Stimulated activated naive CD4-positive, alpha-beta T cell treated with Interleukin-2 at 50 U/mL for 16 hours (primary cell): ENCODE measurements around the gene RNF43.

Source experiments
- DNase-seq: peaks from one replicate; lab custom pipeline; 2025; lab: John Stamatoyannopoulos, UW

The RNF43 gene

DNA sequence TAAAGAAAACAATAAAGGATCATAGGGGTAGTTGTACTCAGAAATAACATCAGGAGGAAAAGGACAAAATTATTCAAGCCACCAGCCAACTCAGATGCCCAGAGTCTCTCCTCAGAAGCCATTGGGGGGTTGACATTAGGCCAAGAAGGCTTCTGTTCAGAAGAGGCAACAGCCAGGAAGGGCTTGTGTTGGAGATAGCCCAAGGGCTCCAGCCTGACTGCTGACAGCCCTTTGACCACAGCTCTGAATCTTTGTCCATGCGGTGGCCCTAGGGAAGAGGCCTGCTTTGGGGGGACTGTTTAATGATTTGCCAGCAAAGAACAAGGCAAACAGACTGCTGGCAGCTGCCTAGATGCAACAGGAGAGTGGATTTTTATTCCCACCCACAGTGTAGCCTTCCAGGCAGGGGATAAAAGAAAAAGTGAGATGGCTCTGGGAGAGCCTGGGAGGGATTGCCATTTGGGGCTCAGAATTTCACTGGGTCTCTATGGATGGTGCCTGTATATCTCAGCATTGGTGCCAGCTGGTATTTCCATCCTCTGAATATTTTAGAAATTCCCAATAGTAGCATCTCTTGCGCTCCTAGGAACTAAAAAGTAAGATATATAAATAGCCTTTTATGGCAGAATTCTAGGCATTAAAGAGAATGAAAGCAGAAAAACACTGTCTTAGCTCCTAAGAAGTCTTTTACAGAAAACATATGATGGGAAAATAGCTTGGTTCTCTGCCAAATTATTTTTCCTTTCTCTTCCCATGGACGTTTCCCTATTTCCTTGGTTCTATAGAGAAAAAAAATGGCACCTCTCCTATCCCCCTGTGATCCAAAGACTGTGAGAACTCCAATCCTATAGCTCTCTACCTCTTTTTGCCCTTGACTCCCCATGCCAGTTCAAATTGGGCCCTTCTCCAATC, 36.0 kb downstream of the RNF43 start:
- no peak for DNase-seq

DNA sequence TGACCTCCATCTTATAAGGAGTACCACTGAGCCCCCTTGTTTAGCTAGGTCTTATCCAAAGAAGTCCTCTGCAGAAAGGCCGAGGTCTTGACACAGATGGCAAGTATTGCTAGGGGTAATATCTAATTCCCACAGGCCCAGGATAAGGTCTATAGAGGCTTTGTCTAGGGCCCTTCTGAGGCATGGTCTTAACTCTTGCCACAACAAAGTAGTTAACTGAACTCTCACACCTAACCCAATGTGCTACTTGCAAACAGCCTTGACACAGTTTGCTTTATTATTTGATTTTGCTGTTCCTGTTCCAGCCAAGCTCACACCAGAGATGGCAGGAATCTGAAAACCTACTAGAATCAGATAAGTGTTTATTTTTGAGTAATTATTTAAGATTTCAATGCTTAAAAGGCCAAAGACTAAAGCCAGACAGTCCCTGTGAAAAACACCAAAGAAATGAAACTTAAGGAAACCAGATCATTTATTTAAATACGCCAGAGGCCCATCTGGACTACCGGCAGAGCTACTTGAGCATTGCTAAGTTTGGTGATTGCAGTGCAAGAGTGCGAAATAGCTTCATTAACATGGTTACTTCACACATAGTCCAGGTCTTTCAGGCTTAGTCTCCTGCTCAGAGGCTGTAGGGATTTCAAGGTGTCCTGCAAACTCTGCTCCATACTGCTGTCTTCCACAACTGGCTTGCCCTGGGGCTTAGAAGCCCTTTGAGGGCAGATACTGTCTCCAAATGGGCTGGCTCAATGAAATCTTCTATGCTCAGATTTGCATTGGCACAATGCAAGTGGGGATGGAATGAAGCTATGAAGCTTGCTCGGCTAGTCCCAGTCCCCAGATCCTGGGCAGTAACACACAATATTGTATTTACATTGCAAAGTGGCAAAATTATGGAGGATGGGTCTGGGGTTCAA, 36.9 kb downstream of the RNF43 start:
- DNase-seq, result no peak

DNA sequence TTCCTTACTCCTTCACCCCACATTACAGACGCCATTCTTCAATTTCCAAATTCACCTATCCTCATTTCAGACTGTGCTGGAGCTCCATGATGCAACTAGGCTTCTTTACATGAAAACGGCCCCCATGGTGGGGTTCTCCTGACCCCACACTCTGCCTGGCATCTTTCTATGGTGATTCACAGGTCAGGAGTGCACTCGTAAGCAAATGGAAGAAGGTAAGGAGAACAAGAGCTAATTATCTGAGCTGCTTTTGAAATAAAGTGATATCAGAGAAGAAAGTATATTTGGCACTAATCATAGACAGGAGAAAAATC, 37.9 kb downstream of the RNF43 start:
- no peak for DNase-seq

- DNase-seq, result no peak
Measured at GRCh38 chr17:58378733-58379510, 38.4 kb downstream of the RNF43 start.

- no peak for DNase-seq
Measured at GRCh38 chr17:58377661-58378060, 39.7 kb downstream of the RNF43 start.

- DNase-seq, result no peak
Measured at GRCh38 chr17:58377093-58377601, 40.2 kb downstream of the RNF43 start.

DNA sequence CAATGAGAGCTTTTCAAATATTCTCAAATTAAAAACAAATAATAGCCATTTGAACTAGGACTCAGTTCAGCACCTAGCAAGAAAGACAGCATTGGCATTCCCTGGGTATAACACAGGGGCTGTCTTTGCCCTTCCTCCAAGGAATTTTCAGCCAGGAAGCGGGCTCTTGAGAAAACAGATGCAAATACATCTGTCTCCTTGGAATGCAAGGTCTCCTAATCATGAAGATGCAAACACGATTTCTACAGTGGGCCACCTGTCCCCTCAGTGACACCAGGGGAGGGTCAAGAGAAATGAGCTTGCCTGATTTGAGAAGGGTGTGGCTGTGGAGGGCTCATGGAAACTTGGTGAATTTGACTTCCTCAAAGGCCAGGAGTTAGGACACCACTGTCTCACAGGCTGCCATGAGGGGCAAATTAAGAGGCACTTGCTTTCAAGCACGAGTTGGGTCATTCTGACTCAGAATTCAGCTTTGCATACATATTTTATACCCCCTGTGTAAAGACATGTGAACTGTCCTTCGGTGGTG, 40.8 kb downstream of the RNF43 start:
- DNase-seq, result no peak

GRCh38 chr17:58375811-58376210, 41.5 kb downstream of the RNF43 start:
- DNase-seq, result no peak

- no peak for DNase-seq
Measured at GRCh38 chr17:58375256-58375655, 42.1 kb downstream of the RNF43 start.

DNA sequence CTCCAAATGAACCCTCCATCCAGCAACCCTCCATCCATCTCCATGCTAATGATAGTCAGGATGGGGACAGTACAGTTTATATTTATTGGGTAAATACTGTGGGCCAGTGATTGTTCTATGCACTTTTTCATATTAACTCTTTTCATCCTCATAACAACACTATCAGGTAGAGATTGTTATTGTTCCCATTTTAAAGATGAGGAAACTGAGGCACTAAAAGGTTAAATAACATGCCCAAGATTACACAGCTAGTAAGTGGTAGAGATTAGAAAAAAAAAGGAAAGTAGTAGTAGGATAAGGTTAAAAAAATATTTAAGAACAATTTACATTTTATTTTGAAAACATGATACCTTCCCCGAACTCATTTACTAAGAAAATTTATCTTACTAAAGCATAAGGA, 43.4 kb downstream of the RNF43 start:
- DNase-seq, result no peak

- DNase-seq, result no peak
Measured at GRCh38 chr17:58373003-58373402, 44.3 kb downstream of the RNF43 start.

DNA sequence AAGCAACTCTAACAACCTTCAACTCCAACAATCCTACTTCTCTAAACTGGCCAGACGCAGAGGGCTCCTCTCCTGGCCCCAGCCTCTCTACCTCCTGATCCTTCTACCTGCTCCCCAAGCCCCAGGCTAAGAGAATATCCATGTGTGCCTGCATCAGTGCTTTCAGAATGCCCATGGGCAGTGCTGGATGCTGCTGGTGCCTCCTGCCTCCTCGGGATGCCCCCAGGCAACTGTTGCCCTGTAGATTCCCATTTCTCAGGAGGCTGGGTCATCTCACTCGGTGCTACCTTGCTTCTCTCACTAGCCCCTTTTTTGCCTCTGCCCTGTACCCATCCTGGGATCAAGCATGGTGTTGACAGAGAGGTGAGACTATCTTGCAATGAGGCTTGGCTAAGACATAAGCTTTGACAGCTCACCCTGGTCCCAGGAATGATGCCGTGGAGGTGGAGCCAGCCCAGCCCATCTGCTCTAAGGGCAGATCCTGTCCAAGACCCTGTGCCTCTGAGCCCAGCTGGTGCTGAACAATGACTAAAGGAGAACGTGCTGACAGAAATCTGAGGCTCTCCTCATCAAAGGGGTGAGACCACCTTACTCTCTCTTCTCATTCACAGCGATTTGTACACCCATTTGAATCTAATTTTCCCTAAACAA, 45.9 kb downstream of the RNF43 start:
- no peak for DNase-seq

GRCh38 chr17:58370716-58371115, 46.6 kb downstream of the RNF43 start:
- DNase-seq, result no peak

GRCh38 chr17:58370309-58370708, 47.0 kb downstream of the RNF43 start:
- no peak for DNase-seq

GRCh38 chr17:58369214-58370031, 47.9 kb downstream of the RNF43 start:
- DNase-seq, result no peak

GRCh38 chr17:58368860-58369213, 48.5 kb downstream of the RNF43 start:
- DNase-seq, result no peak
